D721Med (cell line): ENCODE data around the gene MMP7.

Source experiments
- DNase-seq: peaks from one replicate; pipeline ENCODE4 v3.0.0; 2011; ENCODE audit warnings: low spot score; ENCODE audit not compliant: insufficient read length
- FAIRE-seq: peaks from 2 replicates; lab custom pipeline; 2011; peaks lifted over from hg19 to GRCh38; lab: Jason Lieb, UNC
- CTCF ChIP-seq: IDR thresholded peaks from 2 replicates; pipeline ENCODE4 v1.5.1; 2012; ENCODE audit warnings: mild to moderate bottlenecking, control low read depth; ENCODE audit not compliant: insufficient read depth; ENCODE audit errors: missing control alignments

The MMP7 gene

GRCh38 chr11:102523887-102524286 lies 6.7 kb downstream of the MMP7 start:
- DNase-seq (no peak), FAIRE-seq (no peak)
- TF ChIP-seq CTCF: no peak

GRCh38 chr11:102523189-102523570 lies 7.4 kb downstream of the MMP7 start:
- DNase-seq (no peak), FAIRE-seq (no peak)
- TF ChIP-seq CTCF: no peak

GRCh38 chr11:102522312-102523188 lies 8.0 kb downstream of the MMP7 start:
- FAIRE-seq: no peak
- DNase-seq: no peak
- TF ChIP-seq CTCF: no peak

GRCh38 chr11:102521121-102521520 lies 9.4 kb downstream of the MMP7 start:
- DNase-seq (no peak), FAIRE-seq (no peak)
- no peak for TF ChIP-seq CTCF

GRCh38 chr11:102520514-102520913 lies 10.0 kb downstream of the MMP7 start:
- FAIRE-seq (no peak), DNase-seq (no peak)
- TF ChIP-seq CTCF: no peak

GRCh38 chr11:102518296-102519094 lies 12.1 kb downstream of the MMP7 start:
- TF ChIP-seq CTCF: no peak
- DNase-seq (no peak), FAIRE-seq (no peak)
